GM19463 (cell line): Measurements from ENCODE around the gene APOA1.

Source experiments
- ATAC-seq: cut with Tn5 transposase; IDR thresholded peaks from one replicate; pipeline ENCODE4 v1.9.1; 2021; ENCODE audit warnings: mild to moderate bottlenecking, moderate library complexity; ENCODE audit not compliant: unreplicated experiment

The APOA1 gene

DNA sequence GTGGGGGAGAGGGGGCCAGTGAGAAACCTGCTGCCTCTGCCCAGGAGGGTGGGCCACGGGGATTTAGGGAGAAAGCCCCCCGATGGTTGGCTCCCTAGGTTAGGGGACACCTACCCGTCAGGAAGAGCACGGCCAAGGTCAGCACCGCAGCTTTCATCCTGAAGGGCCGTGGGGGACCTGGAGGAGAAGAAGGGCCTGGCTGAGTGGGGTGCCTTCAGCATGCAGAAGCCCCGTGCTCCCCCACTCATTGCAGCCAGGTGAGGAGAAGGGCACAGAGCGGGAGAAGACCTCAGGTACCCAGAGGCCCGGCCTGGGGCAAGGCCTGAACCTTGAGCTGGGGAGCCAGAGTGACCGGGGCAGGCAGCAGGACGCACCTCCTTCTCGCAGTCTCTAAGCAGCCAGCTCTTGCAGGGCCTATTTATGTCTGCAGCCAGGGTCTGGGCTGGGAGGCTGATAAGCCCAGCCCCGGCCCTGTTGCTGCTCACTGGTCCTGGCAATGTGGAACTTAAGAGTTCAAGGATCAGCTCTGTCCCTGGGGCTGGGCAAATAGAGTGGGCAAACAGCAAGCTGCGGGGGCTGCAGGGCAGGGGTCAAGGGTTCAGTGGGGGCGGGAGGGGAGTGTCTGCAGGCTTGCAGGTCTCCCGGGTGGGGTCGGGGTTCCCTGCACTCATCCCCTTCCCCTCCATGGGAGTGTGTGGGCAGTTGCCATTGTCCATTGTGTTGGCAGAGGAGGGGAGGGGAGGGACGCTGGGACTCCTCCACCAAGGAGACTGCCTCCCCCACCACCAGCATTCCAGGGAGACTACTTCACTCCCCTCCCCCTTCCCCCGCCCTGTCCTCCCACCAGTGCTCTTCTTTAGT, at the start of gene APOA1:
Gene APOA1 (minus strand): TSS at position 392 of the 861 bp plus-strand sequence. CDS start 235 bp downstream, at position 157.
- no peak for ATAC-seq

DNA sequence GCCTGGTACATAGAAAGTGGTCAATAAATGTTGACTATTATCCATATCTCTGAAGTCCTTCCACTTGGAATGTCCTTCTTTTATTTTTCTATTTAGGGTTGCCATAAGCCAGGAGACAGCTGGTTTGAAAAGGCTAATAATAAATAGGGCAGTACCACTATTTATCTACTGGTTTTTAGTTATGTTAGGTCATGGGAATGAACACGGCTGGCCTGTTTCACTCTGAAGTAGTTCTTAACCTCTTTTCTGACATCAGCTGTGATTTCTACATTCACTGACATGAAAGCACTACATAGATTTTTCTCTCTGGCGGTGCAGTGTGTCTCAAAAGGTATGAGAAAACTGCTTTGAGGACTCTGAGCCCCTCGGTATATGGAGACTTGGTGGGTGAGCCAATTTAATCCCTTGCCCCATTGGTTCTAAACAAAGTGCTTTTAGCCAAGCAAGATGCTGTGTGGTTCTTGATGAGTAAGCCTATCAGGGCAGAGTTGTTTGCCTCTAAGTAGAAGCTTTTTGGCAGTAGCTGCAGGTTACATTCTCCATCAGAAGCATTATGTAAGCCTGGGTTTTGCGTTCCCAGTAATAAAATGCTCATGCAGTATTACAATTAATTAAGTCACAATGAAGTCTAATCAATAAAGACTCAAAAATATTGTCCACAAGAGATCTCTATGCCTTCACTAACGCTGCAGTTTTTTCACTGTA, 48.7 kb upstream of the APOA1 start:
- ATAC-seq = no peak

DNA sequence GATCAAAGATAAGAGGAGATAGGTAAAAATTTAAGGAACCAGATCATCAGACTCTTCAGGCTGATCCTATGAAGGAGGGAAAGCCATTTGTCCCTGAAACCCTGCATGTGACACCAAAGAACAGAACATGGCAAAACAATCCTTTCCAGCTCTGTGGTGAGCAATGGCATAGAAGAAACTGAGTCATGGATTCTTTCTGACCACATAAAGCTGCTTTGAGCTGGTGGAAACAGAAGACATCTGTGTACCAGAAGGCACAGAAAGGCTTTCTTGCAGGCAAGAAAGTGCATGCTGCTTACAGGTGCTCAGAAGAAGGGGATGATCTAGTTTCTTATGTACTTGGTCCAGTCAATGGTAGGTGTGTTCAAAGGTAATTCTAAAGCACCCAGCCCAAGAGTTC, 45.0 kb upstream of the APOA1 start:
- ATAC-seq = no peak

DNA sequence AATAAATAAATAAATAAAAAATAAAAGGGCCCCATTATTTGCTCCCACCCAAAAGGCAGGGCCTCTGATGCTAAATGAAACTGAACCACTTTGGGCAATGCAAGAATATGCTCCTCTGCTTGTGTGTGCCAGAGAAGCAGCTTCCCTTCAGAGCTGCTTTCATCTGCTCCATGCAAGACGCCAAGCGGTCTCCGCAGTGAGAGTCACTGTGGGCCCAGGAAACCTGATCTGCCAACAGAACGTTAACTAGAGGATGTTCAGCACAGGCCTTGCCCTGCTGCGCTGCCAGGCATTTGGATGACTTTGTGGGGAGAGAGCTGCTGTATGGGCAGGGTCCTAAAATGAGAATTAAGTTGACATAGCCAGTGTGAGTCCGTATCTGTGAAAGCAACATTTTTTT, 43.7 kb upstream of the APOA1 start:
- ATAC-seq = no peak

DNA sequence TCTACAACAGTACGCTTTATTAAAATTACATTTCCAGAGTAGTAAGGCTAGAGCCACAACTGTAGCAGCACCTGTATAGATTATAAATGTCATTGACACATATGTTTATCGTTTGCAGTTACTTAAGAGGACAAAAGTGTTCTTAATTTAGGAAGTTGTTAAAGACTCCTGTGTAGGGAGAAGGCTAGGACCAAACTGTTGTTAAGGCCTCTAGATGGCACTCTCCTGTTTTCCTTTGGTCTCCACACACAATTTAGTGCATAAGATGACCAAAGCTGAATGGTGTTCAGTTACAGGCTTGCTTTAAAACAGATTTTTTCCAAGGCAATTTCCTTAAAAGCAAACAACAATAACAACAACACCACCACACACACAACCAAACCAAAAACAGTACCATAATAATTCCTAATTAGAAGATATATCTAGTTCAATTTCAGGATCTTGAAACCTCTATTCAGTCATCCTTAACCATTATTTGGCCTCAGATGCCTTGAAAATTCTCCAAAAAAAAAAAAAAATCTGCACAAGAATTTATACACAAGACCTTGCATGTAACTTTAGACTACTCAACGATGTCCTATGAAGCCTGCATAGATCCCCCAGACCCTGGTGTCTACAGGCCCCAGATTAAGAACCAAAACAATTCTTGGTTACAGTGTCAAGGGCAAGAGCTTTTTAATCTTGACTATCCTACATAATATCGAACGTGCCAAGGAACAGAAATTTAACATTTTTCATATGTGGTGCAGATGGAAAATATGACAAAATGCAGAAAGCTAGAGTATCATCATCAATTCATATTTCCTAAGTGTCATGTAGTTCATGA, 42.6 kb upstream of the APOA1 start:
- ATAC-seq = no peak

DNA sequence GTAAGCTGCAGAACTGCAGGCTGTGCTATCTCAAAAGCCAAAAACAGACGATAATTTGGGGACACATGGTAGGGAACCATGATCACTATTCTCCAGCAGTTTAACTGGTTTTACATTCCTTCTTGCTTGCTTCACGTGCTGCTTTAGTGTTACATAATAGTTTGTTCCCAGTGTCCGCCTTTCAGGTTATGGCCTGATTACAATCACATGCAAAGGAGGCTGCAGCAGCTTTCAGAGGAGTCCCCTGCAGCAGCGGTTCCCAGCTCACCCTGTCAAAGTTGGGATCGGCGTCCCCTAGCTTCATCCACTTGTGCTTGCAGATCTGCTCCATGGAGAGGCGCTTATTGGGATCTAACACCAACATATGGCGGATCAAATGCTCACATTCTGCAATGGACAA, 39.2 kb upstream of the APOA1 start:
- no peak for ATAC-seq

DNA sequence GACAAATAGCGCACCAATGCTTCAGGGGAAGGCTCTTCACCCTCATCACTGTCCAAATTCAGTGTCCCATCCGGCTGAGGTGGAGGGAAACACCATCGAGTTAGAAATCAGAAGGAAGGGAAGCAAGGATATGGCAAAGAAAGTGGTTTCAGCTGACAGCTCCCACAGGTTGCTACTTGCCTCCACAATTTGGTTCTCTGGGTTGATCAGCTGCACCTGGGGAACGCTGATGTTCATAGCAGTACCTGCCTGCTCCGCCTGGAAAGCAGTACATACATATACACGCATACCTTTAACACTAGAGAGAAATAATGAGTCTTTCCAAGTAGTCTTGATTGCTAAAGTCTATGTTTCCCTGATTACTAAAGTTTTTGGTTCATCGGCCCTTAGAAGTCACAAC, 37.8 kb upstream of the APOA1 start:
- no peak for ATAC-seq

DNA sequence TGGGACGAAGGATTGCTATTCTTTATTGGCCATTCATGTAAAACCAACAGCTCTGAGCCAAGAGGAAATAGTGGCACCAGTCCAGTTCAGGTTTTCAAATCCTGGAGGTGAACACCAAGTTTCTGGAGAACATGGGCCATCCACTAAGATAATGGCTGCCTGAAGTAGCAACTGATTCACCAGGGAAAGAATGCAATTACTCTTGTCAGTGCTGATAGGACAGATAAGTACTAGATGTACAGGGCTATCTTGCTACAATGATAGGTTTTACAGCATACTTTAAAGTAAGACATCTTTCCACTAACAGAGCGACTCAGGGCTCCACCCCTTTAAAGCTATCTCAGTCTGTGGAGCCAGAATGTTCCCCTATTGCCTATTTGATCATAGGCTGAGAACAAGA, 36.8 kb upstream of the APOA1 start:
- ATAC-seq = no peak

DNA sequence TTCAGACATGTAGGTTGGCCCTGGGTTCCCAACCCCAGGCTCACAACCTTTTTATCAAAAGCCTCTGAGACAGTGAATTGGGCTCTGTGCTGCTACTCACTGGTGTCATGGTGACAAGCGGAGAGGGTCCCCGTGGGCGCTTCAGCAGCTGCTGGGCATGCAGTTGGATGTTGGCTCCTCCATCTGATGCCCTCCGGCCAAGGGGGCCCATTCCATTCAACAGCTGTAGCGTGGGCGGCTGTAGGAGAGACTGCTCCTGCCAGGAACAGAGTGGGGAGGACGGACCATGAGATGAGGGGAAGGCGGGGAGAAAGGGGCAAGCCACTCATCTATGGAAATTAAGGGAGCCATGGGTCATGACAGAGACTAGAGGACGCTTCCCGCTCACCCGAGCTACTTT, 36.0 kb upstream of the APOA1 start:
- no peak for ATAC-seq

DNA sequence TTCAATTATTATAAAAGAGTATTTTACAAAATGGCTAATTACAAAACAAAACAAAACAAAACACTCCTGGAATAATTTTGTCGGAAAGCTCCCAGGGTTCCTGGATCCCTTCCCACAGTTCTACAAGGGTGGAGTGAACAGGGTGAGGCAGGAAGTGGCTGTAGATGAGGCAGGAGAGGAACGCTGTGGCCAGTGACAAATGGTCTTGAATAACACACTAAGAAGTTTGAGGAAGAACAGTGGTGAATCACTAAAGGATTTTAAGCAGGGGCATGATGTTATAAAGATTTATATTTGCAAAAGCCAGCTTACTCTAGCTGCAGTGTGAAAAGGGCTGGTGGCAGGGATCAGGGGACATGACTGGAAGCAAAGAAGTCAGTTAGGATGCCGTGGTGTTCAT, 33.8 kb upstream of the APOA1 start:
- ATAC-seq = no peak

DNA sequence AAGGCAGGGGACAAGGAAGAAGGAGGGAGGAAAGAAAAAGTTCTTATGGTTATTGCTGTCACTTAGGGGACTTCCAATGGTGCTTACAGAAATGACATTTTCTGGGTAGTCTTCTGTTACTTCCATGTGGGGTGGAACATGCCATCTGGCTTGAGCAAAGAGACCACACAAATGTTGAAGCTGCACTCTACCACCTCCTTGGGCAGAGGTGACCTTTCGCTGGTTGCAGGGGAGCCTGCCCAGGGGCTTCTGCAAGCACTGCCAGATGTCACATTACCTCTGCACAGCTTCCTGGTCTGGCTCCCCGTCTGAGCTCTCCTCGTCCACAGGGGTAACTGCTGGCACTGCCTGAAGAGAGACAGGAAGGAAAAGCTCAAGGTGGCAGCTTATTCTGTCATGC, 32.6 kb upstream of the APOA1 start:
- no peak for ATAC-seq

DNA sequence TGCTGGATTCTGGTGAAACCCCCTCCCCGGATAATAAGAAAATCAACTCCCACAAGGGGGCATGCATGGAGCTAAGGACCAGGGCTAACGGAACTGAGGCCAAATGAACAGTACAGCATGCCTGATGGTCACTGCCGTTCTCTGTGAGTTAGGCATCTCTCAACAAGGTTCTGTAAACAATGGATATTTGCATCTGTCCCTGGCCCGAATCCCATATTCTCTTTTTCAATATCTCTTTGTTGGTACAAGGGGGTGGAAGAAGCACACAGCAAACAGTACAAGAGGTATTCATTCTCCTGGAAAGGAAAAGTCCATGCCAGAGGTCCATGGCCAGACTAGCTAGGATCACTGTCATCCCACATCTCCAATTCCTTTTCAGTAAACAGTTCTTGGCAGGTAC, 32.2 kb upstream of the APOA1 start:
- ATAC-seq = no peak

DNA sequence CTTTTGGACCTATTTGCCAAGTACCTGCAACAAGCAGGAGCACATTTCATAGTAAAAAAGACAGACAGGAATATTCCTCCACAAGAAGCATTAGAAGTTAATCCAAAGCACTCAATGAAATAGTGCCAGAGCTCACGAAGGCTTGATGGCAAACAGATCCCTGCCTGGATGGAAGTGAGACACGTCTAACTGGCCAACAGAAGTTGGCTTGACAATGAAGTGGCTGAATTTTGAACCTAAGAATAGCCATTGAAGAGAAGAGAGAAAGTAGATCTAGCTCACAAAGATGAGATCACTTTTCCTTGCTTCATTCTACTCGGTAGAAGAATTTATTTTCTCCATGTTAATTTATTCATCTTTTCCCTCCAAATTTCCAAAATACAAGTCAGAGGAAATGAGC, 30.6 kb upstream of the APOA1 start:
- ATAC-seq = no peak

DNA sequence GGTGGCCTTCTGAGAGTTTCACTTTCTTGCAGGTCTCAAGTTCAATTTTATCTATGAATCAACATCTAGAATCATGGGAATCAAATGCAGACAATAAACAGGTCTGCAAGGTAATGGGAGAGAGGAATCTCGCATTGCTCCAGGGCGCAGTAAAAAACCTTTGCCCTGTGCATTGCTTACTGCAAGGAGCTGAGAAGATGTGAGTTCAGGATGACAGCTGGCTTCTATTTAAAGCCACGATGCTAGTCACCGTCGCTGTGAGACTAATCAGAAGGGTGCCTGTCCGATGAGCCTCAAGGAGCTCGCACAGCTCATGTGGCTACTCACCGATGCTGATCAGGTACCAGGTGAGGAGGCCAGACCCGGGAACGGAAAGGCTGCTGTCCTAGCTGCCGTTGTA, 30.2 kb upstream of the APOA1 start:
- ATAC-seq = no peak

DNA sequence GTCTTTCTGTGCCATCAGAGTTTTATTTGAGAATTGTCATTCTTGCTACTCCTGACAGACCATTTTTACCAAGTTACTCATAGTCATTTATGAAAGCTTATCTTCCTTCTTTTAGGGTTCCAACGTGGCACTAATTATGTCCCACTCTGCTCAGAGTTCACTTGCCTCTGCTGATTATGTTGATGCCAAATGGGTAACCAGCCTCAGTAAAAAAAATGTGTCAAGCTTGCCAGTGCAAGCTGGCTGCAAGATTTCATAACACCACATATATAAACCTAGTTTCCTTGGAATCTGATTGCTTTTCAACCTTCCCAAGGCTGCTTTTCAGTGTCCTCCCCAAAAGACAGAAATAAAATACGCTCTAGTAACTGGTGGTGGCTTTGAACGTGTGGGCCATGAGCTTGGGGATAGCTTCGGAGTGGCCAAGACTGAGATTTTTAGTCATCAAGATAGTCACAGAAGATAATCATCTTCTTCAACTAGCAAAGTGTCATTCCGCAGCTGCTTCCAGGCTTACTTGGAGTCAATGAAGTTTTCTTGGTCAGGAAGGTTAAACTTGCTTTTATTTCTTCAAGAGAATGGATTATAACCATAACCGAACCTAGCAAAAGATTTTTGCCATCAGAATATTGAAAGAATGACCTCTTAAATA, 29.5 kb upstream of the APOA1 start:
- ATAC-seq = no peak

DNA sequence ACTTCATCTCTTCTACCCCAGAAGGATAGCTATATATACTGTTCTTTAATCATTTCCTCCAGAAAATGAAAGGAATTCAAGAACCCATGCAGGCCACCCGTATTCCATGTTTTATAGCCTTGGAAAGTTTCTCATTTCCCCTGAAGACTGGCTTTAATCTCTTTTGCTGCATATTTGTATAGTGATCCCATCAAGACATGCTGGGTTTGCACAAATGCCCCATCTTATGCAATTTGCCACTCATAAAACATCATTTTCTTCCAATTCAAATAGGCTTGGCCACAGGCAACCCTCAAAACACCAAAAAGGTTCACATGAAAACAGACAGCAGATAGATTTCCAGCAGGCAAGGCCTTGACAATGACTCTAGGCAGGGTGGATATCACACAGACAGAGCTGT, 28.3 kb upstream of the APOA1 start:
- ATAC-seq = no peak

DNA sequence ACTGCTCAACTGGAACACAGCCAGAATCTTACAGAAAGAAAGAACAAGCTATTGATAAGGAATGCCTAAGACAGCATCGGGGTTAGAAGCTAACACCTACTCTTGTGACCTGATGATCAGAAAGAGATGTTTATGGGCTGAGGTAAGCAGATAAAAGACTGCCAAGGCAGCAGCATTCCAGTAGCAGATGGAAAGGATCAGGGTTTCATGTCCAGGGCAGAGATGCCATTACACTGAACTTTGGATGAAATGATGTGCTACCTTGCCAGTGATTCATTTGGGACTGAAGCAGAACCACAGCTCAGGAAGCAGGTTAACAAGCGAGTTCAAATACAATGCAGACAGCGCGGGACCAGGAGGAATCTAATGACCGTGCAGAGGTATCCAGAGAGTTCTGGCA, 27.1 kb upstream of the APOA1 start:
- no peak for ATAC-seq

DNA sequence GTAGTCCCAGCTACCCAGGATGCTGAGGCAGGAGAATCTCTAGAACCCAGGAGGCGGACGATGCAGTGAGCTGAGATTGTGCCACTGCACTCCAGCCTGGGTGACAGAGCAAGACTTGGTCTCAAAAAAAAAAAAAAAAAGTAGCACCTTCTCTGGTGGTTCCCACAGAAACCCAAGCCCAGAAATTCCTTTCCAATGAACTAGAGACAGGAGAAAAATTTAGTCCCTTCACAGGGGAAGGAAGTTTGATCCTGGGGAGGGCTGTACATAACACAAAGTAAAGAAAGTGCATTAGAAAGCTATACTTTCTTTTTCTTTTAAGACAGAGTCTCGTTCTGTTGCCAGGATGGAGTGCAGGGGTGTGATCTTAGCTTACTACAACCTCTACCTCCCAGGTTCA, 25.5 kb upstream of the APOA1 start:
- no peak for ATAC-seq

DNA sequence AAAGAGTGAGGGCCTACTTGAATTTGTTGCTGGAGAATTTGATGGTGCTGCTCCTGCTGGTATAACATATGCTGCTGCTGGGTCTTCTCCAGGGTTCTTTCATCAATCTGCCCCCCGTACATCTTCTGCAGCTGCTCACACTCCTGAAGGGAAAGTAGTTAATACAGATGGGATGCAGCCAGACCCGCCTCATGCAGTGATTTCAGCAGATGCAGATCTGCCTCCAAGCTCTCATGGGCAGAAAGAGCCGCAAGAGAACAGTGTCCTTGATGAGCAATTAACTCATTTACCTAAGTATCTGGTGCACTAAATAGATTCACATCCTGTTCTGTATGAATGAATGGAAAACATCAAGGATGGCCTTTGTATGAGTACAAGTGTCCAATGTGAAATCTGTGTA, 24.8 kb upstream of the APOA1 start:
- no peak for ATAC-seq

DNA sequence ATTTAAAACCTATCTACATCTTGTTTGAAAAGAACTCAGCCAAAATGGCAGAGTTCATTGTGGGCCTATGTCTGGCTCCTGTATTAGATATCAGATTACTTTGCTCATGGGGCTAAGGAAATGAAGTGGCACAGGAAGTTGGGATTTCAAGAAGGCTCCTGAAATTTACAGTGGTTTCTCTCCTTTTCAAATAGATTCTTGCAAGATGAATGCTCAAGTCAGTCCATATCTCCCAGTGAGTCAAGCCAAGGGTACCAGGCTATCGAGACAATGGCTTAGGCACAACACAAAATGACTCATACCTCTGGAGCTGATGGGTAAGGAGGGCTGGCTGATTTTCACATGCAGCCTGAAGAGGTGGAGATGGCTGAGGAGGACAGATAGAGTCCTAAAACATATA, 24.1 kb upstream of the APOA1 start:
- ATAC-seq = no peak

DNA sequence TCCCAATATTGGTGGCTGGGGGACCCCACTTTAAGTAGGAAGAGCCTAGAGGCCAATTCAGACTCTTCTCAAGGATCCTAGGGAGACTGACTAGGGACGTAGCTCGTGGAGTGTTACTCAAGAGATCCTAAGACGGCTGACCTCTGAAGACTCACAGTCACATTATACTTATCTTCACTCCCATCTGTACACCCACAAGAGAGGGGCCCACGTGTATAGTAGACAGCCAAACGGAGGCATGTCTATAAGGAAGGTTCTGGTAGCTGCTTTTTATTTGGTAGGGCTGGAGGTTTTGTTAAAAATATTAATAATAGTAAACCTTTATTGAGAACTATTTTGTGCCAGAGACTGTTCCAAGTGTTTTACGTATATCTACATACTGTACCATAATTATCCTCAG, 22.9 kb upstream of the APOA1 start:
- ATAC-seq = no peak
